Measurements from ENCODE around the gene PRPS1.
"Not testable (repeated sequence)": the region's sequence is repeated elsewhere in the genome, so short reads cannot be mapped to it uniquely, and the experiment has no call there.

Gene PRPS1

GRCh38 chrX:107674480-107675364 is 46.4 kb downstream of the PRPS1 start:
- peak in 3 of 56 donors; percentile 1 to 16 (median 7) for DNase-seq

DNA sequence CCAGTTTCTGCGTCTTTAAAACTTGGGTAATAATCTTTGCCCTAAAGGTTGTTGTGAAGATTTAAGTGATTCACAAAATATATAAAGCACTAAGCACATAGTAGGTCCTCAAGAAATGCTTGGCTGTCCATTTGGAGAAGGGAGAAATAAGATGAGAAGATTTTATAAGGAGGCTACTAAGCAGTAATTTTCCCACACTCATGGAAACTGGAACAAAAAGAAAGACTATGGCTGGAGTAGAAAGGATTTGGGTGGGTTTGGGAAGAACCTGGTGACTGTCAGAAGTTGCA is 47.0 kb downstream of the PRPS1 start:
- no peak for DNase-seq

GRCh38 chrX:107675823-107676555 is 47.7 kb downstream of the PRPS1 start:
- DNase-seq: peak in 4 of 56 donors; percentile 2 to 17 (median 3)

DNA sequence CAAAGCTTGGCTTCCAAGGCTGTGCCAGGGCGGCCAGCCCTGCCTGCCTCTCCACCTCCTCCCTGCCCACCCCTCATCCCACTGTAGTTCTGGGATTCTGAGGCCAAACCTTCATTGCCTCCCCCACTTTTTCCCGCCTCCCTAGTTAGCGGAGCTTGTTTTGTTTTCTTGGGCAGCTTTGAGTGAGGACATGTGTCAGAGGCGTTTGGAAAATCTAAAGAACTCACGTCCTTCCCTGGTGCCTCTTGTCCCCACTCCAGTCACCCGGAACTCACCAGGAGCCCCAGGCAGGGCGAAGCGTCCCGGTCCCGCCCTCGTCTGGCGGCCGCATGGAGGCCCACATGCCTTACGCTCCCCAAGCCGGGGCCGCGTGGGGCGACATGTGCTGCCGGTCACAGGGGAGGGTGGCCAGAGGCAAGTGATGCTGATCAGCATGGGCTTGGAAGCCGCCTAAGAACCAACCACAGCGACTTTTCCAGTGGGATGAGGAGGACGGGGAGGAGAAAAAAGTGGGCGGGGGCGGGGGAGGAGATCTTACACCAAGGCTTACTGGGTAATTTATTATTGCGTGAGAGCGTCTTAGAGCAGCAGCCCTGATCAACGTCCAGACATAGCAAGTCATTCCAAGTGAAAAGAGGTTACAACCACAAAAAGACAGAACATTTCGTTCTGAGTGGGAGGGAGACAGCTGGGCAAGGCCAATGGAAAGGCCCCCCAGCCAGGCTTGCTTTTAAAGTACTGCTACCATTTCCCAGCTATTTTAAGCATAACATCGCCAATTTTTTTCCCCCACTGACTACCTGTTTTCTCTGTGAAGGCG is 48.5 kb downstream of the PRPS1 start:
- DNase-seq: peak in 34 of 56 donors; percentile 1 to 59 (median 20)

GRCh38 chrX:107677501-107677901 is 49.2 kb downstream of the PRPS1 start:
- DNase-seq: no peak

DNA sequence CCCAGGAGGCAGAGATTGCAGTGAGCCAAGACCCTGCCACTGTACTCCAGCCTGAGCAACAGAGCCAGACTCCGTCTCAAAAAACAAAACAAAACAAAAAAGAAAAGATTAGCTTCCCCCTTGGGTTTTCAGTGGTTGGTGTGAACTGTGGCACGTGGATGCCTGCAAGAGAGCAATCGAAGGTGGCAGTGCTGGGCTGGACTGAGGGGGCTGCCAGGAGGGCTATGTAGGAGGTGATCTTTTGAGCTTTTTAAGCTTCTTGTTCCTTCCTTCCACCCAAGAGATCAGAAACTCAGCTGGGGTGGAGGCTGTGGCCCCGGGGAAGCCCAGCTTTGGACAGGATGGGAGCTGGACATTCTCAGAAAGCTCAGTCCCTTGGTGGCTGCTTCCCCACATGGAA is 49.6 kb downstream of the PRPS1 start:
- no peak for DNase-seq

DNA sequence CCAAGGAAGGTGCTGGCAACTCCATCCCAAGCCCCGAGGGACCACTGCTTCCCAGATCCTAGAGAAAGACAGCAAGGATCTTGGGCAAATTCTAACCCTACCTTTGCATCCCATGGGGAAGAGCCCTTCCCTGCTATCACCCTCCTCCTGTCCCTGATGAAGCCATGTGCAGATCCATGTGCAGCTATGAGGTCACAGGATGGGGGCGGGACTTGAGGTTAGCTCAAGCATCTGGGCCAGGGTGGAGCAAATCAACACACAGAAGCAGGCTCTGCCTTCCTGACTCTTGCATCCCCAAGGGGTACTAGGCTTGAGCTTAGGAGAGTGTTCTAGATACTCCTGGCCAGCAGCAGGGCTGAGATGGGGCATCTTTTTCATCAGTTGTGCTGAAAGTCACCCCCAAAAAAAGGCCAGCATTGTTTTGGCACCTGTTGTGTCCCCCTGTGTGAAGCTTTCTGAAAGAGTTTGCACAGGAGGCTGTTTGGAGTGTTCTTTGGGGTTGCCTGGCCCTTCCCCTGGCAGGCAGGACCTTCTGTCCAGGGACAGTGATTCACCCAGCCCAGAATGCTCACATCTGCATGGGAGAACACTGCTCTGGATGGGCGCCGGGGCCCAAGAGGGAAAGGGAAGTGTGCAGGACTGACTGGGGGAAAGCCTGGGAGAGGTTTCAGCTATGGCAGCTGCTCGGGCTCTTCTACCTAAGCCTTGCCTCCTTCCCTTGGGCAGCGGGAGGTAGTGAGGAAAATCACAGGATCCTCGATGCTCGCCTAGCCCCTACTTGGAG is 50.8 kb downstream of the PRPS1 start:
- DNase-seq: no peak

DNA sequence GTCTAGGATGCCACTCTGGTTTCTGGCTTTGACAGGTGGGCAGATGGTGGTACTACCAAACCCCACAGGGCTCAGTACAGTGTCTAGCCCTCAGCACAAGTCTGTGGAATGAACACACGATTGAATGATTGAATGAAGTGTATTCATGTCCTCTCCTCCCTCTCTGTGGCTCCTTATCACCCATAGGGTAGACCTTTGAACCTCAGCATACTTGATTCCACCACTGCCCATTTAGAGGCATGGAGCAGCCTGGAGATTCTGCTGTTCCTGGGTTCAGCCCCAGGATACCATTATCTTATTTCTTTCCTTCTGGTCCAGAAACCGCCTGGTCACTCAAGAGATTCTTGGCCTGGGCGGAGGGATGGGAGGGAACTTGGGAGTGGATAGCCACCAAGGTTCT is 53.9 kb downstream of the PRPS1 start:
- no peak for DNase-seq

GRCh38 chrX:107683124-107683895 is 55.0 kb downstream of the PRPS1 start:
- no peak for DNase-seq

DNA sequence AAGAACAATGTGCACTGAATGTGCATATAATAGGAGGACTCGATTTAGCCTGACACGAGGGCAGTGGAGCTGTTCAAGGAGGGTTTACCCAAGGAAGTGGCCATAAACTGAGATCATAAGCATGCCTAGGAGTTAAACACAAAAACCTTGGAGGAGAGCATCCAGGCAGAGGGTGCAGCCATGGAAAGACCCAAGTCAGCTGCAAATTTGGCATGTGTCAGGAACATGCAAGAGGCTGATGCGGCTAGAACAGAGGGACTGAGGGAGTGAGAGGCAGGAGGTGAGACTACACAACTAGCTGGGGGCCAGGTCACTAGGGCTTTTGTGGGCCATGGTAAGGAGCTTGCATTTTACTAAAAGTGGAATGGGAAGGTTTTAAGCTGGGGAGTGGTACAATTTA is 55.6 kb downstream of the PRPS1 start:
- DNase-seq: no peak

DNA sequence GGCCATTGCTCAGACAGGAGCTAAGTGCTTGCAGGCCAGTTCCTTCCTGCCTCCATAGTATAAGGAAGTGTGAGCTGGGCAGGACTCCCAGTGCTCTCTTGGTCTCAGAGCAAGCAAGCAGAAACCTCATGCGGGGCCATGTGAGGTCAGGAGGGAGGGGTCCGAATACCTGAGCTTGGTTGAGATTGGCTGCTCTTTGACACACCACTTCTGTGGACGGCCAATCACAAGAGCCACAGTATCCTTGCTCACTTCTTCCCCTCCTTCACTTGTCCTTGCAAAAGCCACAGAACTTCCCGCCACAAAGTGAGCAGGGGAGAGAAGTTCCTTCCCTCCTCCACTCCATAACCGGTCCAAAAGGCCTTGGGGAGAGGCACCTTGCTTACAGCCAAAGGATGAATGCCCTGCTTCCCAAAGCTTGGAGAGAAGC is 56.7 kb downstream of the PRPS1 start:
- peak in 13 of 56 donors; percentile 0 to 21 (median 6) for DNase-seq

DNA sequence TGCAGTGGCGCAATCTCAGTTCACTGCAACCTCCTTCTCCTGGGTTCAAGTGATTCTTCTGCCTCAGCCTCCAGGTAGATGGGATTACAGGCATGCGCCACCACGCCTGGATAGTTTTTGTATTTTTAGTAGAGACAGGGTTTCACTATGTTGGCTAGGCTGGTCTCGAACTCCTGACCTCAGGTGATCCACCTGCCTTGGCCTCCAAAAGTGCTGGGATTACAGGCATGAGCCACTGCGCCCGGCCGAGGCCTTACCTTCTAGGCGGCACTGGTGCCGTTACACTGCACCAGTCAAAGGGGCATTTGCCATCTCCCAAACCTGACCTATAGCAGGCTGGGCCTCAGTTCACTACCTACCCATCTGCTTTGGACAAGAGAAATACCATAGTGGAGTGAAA is 57.3 kb downstream of the PRPS1 start:
- DNase-seq: not testable (repeated sequence)

GRCh38 chrX:107686026-107686425 is 57.7 kb downstream of the PRPS1 start:
- DNase-seq: no peak

GRCh38 chrX:107686792-107687191 is 58.5 kb downstream of the PRPS1 start:
- no peak for DNase-seq

DNA sequence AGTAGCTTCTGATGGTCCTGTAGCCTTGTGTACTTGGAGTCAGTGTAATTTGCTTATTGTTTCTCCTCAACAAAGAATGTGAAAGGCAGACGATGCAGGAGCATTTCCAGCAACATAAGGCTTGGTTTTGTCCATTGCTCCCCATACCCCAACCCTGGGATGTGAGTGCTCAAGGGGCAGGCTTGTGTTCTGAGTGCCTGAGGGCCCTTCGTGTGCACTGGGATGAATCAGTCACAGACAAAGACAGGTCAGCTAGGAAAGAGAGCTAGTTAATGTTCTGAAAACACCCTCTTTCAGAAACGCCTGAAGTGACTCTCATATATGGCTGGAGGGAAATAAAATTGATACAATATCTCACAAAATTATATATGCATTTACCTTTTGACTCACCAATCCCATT is 59.1 kb downstream of the PRPS1 start:
- DNase-seq: no peak

GRCh38 chrX:107691024-107691448 is 62.7 kb downstream of the PRPS1 start:
- no peak for DNase-seq

- no peak for DNase-seq
Measured at GRCh38 chrX:107699616-107700015, 71.3 kb downstream of the PRPS1 start.

GRCh38 chrX:107700317-107700774 is 72.0 kb downstream of the PRPS1 start:
- DNase-seq: peak in 3 of 56 donors; percentile 3 to 23 (median 8)
